Activated CD4-positive, alpha-beta T cell treated with anti-CD3 and anti-CD28 coated beads for 4 hours (primary cell): ENCODE data around the gene RPL7A.

ENCODE experiments used
- DNase-seq, 2 donors: peaks; one replicate each; pipeline ENCODE4 v3.0.0-alpha.2; 2020

Gene RPL7A

GRCh38 chr9:133349965-133350616, 2.1 kb downstream of the RPL7A start:
- DNase-seq, result no peak

GRCh38 chr9:133351526-133351907, 3.5 kb downstream of the RPL7A start:
- no peak for DNase-seq

- DNase-seq, result peak in 1 of 2 donors; percentile 31
Observed at GRCh38 chr9:133351908-133352634, 4.1 kb downstream of the RPL7A start.

GRCh38 chr9:133352635-133353340, 4.8 kb downstream of the RPL7A start:
- no peak for DNase-seq

DNA sequence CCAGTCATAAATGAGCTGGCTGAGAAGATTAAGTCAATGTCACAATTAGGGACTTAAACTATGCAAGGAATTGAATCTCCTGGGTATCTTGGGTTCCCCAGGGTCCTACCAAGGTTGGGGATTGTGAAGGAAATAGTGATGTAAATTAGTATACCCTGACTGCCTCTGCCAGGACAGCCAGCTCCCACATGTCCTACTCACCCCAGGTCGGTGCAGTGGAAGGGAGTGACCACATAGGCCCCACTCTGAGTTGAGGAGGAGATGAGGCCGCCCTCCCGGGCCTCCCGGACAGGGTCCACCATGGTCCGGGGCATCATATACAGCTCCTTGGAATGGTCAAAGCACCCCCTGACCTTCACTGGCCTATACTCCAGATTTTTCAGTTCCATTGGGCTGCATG, 5.5 kb downstream of the RPL7A start:
- no peak for DNase-seq

DNA sequence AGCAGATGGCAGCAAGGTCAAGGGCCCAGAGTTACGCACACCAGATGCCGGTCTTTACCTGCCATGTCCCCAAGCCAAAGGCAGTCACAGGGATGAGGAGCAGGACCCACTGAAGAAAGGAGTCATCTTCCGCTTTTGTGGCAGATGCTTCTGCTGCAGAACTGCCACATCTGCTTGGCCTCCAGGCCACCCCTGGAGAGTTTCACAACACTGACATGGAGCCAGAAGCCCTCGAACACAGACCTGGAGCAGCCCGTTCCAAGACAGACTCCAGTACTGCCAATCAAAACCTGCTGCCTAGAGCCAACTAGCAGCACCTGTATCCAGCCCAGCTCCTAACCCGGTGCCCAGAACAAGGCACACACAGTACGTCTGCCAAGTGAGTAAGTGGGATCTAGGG, 6.7 kb downstream of the RPL7A start:
- DNase-seq, result no peak

GRCh38 chr9:133355881-133356357, 7.9 kb downstream of the RPL7A start:
- DNase-seq, result no peak

- peak; percentile 88 to 89 for DNase-seq
Observed at GRCh38 chr9:133356391-133357091, 8.5 kb downstream of the RPL7A start, which contains the start of the genes SURF1 and SURF2. Gene SURF1 (minus strand): TSS chr9:133356487. CDS start chr9:133356453, 34 bp downstream. Gene SURF2 (plus strand): TSS chr9:133356550. CDS start chr9:133356593, 43 bp downstream.

DNA sequence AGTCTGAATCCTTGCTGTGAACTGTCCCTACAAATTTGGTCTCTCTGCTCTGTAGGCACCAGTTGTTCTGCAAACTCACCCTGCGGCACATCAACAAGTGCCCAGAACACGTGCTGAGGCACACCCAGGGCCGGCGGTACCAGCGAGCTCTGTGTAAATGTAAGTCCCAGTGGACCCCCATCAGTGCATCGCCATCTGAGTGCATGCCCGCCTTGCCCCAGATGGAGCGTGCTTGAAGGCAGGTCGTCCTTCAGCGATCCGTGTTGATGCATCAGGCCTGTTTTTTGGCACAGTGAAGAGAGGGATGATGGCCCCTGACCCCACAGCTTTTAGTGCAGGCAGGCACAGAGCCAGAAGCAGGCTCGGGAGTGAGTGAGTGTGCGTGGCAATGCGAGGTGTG, 9.6 kb downstream of the RPL7A start:
- DNase-seq, result no peak

DNA sequence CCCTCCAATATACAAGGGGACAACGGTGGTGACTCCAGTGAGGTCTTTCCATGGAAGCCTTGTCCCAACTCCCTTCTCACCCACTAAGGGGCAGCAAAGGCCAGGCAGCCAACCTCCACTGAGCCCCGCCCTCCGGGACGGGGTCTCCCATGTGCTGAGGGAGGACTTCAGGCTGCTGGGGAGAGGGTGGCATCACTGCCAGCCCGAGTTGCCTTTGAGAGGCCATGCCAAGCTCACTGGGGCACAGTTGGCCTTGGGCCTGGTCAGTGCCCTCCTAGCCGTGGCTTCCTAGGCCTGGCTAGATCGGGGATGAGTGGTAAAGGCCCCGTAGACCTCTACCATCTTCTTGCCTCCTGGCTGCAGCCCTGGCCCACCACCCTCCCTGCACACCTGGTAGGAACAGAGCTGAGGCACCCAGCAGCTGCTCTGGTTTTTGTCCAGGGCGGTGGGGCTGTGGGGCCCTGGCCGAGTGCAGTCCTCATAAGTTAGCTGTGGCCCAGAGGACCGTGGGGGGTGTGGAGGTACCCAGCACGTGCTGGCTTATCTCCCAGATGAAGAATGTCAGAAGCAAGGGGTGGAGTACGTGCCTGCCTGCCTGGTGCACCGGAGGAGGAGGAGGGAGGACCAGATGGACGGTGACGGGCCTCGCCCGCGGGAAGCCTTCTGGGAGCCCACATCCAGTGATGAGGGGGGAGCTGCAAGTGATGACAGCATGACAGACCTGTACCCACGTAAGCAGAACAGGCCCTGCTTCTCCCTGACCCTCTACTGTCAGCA, 11.6 kb downstream of the RPL7A start:
- DNase-seq, result no peak

- no peak for DNase-seq
Observed at GRCh38 chr9:133360400-133361393, 12.7 kb downstream of the RPL7A start.

DNA sequence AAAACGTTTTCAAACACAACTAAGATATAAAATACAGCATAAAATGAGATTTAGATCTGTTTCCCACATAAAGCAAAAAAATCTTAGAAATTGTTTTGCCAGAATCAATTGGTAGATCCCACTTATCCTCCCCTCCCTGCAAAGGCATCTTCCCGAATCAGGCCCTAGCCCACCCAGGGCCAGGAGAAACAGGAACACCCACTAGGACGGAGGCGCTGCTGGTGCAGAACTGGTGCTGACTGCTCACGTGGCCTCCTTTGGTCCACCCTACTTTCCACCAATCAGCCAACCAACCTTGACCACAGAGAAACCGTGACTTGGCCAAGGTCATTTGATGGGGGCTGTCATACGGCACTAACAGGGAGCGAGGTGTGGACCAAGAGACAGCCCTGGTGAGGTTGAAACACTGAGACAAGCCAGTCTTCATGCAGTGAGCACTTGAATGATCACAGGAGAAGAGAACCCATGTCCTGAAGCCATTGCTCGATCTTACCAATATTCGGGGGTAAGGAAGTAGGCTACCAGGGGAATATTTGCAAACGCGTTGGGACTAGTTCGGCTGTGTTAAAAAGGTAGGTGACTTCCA, 13.6 kb downstream of the RPL7A start:
- DNase-seq, result no peak

DNA sequence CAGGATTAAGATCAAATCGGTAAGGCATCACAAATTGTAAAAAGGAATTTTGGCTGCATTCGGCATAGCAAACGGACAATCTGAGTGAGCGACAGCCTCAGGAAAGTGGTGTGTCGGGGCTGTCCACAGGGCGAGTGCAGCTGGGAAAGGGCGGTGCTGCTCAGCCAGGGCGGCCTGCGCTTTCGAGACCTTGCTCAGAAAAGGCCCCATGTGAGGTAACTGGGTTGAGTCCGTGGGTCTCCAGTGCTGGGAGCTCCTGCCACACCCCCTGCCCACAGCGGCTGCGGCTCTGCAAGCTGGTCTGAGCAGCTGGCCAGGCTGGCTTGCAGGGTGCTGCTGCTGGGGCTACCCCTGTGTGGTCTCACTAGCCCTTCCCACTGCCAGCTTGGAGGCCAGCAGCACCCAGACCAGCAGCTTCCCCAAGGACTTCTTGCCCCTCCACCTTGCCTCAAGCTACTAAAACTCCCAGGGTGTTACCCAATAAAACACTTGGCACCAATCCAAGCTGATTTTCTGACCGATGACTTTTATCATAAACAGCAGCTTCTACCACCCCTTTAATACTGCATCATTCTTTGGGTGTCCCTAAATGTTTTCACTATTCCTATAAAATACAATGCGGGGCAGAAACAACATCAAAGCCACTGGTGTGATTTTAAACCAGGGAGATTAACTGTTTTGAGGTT, 14.5 kb downstream of the RPL7A start:
- no peak for DNase-seq

DNA sequence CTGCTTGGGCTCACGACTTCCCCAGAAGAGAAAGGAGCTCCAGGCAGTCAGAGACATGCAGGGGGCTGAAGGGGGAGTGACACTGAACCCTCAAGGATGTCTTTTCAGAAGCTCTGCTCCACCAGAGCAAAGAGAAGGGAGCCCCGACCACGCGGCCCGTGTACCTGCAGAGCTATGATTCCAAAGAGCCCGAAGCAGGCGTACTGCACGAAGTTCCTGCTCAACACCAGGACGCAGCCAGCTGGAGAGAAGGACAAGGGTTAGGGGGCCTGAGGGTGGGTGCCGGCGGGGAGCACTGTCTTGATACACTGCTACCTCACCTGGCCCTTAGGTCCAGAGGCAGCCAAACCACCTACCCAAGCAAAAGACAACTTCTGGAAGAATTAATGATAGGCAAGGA, 18.4 kb downstream of the RPL7A start:
- no peak for DNase-seq

DNA sequence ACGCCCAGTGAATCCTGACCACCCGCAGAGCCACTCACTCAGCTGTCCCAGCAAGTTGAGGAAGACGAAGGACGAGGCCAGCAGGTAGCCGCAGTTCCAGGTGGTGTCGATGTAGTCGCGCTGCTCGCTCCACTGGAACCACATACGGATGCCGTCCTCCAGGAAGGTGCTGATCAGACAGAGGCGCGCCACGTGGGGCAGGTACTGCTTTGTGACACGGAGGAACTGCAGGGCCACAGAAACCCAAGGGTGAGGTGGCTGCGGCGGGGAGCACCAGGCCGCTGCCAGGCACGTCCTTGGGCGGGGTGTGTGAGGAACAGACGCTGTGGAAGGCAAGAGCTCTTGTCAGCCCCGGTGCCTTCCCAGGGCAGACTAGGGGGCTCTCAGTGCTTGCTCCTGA, 19.2 kb downstream of the RPL7A start:
- DNase-seq, result no peak

DNA sequence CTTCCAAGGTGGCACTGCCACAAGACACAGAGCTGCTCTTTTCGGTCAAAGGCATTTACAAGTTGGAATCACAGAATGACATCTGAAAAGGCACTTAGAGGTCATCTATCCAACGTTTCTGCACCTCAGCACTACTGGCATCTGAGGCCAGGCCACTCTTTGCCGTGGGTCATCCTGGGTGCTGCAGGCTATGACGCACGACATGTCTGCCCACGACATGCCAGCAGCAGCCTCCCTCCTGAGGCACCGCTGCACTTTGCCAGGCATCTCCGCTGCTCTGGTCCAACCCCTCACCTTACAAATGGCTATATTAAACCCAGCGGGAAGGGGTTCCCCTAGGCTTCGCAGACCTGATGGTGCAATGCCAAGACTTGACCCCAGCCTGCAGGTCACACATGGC, 19.8 kb downstream of the RPL7A start:
- no peak for DNase-seq

- DNase-seq, result no peak
Observed at GRCh38 chr9:133368249-133368881, 20.3 kb downstream of the RPL7A start.

DNA sequence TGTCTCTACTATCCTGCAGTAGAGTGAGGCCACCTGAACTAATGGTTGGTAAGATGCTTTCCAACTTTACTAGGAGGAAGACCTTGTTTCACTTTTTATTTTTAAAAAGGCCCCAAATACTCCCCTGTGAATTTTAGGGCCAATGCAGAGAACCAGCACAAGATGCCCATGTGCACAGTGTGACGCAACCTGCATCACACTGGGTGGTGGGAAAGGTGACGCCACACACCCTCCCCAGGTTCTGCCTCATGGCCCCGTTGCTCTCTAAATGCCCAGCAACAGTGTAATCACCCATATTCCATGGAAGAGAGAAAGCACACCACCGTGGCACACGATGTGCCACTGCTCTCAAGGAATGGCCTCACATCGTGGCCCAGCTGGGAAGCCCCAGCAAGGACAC, 21.4 kb downstream of the RPL7A start:
- DNase-seq, result no peak

DNA sequence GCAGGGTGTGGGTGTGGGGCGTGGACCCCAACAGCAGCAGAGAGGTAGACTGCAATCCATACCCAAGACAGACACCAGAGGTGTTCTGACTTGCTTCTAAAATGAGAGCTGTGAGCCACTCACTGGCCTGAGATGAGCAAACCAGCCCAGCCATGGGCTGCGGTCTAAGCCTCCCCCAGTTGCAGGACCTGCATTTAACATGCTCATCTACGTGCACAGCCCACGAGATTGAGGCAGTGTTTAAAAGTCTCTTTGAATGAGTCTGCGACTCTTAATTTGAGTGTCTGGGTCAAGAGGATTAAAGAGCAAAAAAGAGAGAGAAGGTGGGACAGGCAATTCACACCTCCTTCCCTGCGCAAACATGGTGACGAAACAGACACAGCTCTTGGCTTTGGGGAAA, 21.9 kb downstream of the RPL7A start:
- DNase-seq, result no peak
